Measurements from ENCODE around the gene MEF2C. TPM values are rescaled to one million over a fixed set of nuclear protein-coding genes. Genes with fewer than 3 reads are reported as not detected.
"Not testable (repeated sequence)": the region's sequence is repeated elsewhere in the genome, so short reads cannot be mapped to it uniquely, and the experiment has no call there.

MEF2C gene
- total RNA-seq, 1 donor: 30.0 TPM

DNA sequence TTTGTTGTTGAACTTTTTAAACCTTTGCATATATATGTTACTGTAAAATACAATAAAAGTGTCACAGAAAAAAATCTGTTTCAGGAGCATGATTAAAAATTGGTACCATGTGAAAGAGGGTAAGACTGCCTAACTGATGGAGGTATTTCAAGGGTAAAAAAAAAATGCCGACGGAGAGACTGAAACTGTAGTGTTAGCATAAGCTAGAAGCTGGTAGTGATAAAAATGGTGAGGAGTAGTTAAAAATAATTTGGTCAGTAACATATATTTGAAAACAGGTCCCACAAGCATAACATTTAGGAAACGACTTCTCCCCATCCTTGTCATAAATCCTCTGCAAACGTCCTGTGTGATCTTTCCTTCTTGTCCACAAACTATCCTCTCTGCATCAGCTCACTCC is 64.7 kb downstream of the MEF2C start:
- Histone ChIP-seq H3K4me1 (ENCODE audit: insufficient read depth, low read length) (peaks cover 19% of the 10 kb centered on the region), H3K9me3 (ENCODE audit: low read depth, low read length) (no peaks in the 10 kb centered on the region), H3K4me3 (ENCODE audit: low read length) (no peak overlapping the region), H3K27me3 (ENCODE audit: insufficient read depth, low read length) (no peaks in the 10 kb centered on the region)

DNA sequence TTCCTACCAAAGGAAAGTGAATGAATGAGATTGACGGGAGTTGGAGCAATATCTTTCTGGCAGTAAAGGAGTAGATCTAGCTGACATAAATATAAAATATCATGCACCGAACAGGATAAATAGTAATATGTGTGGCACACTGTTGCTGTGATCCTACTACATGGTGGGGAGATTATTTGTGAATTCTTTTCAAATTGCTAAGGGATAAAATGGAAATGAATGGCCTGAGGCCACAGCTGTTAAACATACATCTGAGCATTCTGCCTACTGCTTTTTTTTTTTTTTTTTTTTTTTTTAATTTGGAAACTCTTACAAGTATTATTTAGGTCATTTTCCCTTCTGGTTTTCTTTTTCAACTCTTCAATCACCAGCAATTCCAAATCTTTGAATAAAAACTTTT is 66.8 kb downstream of the MEF2C start:
- Histone ChIP-seq H3K4me3 (ENCODE audit: low read length) (no peak overlapping the region), H3K27me3 (ENCODE audit: insufficient read depth, low read length) (no peaks in the 10 kb centered on the region), H3K9me3 (ENCODE audit: low read depth, low read length) (no peaks in the 10 kb centered on the region), H3K4me1 (ENCODE audit: insufficient read depth, low read length) (peaks cover 24% of the 10 kb centered on the region)

DNA sequence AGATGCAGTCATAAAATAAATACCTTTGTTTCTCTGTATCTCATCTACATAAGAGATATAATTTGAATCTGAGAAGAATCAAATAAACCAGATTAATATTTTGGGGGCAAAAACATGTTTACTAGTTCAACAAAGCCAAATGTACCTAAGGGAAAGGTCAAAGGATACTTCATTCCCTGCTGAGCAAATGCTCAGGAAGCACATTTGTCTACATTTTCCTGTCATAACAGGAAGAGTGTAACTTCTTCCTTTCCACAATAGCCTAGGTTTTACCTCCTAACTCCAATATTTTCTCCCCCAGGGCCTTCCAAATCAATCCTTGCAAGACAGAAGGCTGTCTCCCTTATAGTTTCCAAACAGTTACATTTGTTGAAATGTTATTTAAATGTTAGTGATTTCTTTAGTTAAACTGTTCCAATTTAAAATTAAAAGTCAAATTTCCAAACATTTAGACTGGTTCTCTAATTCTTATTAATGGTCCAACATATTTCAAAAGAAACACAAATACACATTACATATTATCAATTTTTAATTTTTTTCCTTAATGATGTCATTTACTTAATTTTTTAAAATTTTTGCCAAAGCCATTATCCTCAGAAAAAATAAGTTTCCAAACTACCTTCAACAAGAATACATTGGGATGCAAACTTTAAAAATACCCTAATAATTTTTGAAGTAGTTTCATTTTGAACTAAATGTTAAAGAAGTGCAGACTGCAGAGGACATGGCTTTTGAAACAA is 67.8 kb downstream of the MEF2C start:
- no peaks in the 10 kb centered on the region for H3K9me3 ChIP-seq (ENCODE audit: low read depth, low read length)
- H3K4me1 ChIP-seq (ENCODE audit: insufficient read depth, low read length): peaks cover 24% of the 10 kb centered on the region
- no peak overlapping the region for H3K4me3 ChIP-seq (ENCODE audit: low read length)
- no peaks in the 10 kb centered on the region for H3K27me3 ChIP-seq (ENCODE audit: insufficient read depth, low read length)

DNA sequence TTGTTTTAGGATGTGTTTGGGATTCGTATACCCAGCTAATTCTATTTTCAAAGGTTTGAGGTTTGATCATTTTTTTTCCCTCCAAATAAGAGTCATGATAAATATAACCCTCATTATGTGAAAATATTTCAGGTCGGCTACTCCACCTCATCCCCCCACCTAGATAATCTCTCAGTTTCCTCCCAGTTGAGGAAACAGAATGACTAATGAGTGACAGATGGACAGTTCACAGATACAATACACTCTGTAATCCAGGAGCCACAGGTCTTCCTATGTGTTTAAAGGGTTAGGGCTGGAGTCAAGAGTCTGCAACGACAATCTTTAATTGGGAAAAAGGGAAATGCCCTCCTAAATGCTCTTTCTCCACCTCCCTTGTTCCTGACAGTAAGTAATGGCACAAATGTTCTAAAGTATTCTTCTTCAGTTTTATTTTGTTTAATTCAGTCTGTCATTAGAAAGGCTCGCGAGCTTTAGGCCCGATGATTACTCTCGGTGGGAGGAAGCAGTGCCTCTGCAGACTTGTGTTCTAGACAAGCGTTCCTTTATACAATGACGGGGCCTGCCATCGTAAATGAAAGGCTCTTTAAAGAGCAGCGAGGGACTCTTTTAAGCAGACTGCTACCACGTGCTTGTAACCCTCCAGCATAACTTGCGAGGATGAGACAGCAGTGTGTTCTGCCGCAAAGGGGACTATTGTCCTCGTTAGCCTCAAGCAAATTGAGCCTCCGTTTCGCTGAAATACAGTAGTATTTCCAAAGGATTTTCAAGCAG is 69.0 kb downstream of the MEF2C start:
- Histone ChIP-seq H3K9me3 (ENCODE audit: low read depth, low read length) (no peaks in the 10 kb centered on the region), H3K4me3 (ENCODE audit: low read length) (no peak overlapping the region), H3K4me1 (ENCODE audit: insufficient read depth, low read length) (peaks cover 21% of the 10 kb centered on the region), H3K27me3 (ENCODE audit: insufficient read depth, low read length) (no peaks in the 10 kb centered on the region)

DNA sequence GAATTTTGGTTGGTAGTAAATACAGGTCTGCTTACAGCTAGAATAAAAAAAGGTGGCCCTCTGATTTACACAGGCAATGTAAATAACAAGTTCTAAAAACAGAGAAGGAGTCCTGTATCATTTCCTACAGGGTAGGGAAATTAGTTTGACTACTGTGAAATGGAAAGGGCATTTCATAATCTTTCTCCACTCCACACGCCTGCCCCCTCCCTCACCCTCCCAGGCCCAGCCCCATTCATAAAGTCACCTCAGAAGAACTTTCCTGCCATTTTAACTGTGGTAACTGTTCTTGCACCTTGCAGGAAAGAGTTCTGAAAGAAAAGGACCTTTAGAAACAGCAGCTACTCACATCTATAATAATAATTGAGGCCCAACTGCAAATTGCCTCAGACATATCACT is 69.7 kb downstream of the MEF2C start:
- Histone ChIP-seq H3K27me3 (ENCODE audit: insufficient read depth, low read length) (no peaks in the 10 kb centered on the region), H3K4me1 (ENCODE audit: insufficient read depth, low read length) (peaks cover 21% of the 10 kb centered on the region), H3K4me3 (ENCODE audit: low read length) (no peak overlapping the region), H3K9me3 (ENCODE audit: low read depth, low read length) (no peaks in the 10 kb centered on the region)

DNA sequence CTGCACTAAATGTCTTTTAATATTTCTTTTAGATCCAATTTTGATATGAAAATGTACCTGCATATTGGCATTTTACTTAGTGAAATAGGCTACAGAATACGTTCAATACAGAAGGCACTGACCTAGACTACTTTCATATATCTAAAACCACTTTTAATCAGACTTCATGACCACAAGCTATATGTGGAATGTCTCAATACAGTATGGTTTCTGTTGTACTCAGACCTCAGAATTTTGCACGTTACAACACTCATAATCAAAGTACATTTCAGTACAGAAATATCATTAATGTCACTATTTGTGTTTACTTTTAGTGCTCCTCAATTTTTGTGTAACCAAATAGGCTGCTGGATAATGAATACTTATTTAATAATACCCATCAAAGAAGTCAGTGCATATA is 74.8 kb downstream of the MEF2C start:
- no peaks in the 10 kb centered on the region for H3K27me3 ChIP-seq (ENCODE audit: insufficient read depth, low read length)
- no peaks in the 10 kb centered on the region for H3K9me3 ChIP-seq (ENCODE audit: low read depth, low read length)
- H3K4me3 ChIP-seq (ENCODE audit: low read length): no peak overlapping the region
- H3K4me1 ChIP-seq (ENCODE audit: insufficient read depth, low read length): peaks cover 7% of the 10 kb centered on the region

DNA sequence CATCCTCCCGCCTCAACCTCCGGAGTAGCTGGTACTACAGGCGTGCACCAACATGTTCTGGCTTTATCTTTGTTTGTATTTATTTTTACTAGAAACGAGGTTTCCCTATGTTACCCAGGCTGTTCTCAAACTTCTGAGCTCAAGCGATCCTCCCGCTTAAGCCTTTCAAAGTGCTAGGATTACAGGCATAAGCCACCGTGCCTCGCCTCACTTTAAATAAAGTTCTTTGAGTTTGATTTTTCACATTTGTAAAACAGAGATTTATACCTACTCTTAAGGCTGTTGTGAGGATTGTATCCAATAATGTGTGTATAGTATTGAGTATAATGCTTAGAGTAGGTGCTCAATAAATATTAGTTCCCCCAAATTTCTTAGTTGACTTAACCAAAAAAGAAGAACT is 75.7 kb downstream of the MEF2C start:
- Histone ChIP-seq H3K4me1 (ENCODE audit: insufficient read depth, low read length) (no peaks in the 10 kb centered on the region), H3K4me3 (ENCODE audit: low read length) (no peak overlapping the region), H3K9me3 (ENCODE audit: low read depth, low read length) (no peaks in the 10 kb centered on the region), H3K27me3 (ENCODE audit: insufficient read depth, low read length) (no peaks in the 10 kb centered on the region)

DNA sequence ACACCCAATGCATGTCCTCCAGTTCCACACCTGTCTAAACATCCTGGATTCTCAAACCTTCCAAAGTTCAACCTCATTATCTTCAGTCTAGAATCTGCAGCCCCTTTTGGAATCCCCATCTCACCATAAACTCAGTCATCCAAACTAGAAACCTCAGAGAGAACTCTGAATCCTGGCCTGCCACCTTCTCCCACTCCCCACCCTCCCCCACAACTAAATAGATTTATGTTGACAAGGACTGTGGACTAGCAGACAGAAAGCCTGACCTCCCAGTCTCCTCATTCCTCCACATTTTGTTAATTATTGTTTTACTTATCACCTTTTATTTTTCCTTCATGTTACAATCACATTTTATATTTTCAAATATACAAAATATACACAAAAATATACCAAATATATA is 76.6 kb downstream of the MEF2C start:
- Histone ChIP-seq H3K9me3 (ENCODE audit: low read depth, low read length) (no peaks in the 10 kb centered on the region), H3K27me3 (ENCODE audit: insufficient read depth, low read length) (no peaks in the 10 kb centered on the region), H3K4me1 (ENCODE audit: insufficient read depth, low read length) (no peaks in the 10 kb centered on the region), H3K4me3 (ENCODE audit: low read length) (no peak overlapping the region)

DNA sequence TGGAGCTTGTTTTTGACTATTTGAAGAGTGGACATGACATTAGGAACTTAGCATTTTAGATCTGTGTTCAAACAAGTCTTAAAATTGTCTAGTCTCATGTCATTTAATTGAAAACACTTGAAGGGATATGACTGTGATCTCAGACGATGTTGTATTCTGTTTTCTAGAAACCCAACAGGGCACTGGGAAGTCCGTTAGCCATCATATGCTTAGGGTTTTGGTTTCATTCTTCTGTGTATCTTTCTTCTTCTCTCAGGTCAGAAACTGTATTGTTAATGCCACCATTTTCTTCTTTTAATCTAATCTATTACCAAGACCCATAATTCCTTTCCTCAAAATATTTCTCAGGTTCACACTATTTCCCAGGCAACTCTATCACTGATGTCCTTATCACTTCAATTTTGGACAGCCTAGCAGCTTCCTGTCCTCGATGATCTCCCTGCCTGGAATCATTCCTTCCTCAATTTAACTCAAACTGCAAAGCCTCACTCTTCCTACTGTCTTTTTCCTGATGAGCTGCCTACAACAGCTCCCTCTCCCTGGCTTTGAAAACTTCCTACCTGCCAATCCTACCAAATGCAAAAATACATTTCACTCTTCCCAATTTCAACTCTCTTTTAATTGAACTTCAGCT is 77.7 kb downstream of the MEF2C start:
- Histone ChIP-seq H3K4me3 (ENCODE audit: low read length) (no peak overlapping the region), H3K9me3 (ENCODE audit: low read depth, low read length) (no peaks in the 10 kb centered on the region), H3K4me1 (ENCODE audit: insufficient read depth, low read length) (no peaks in the 10 kb centered on the region), H3K27me3 (ENCODE audit: insufficient read depth, low read length) (no peaks in the 10 kb centered on the region)

DNA sequence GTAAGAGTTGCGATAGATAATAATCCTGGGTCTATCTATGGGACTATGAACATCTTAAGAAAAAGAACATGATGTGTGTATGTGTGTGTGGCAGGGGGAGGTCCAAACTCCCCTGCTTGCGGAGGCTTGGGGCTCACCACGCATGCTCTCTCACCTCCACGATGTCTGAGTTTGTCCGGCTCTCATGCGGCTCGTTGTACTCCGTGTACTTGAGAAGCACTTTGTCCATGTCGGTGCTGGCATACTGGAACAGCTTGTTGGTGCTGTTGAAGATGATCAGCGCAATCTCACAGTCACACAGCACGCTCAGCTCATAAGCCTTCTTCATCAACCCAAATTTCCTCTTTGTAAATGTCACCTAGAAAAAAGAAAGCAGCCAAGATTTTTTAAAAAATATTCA is 78.5 kb downstream of the MEF2C start:
- no peaks in the 10 kb centered on the region for H3K27me3 ChIP-seq (ENCODE audit: insufficient read depth, low read length)

DNA sequence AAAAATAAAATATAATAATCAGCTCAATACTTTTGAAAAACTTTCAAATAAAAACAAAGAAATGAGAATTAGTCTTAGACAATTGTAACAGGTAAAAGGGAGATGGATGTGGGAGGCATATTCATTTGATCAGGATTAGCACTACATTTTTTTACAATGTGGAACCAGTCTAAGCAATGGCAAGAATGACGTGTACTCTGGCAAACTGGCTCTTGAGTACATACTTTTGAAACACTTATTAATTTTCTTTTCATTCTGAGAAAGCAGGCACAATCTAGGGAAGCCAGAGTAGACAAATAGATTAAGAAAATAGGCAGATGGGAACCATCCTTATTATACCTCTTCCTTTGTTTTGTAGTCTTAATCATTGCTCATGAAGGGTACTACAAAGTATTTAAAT is 79.7 kb downstream of the MEF2C start:
- H3K9me3 ChIP-seq (ENCODE audit: low read depth, low read length): no peaks in the 10 kb centered on the region
- H3K4me1 ChIP-seq (ENCODE audit: insufficient read depth, low read length): no peaks in the 10 kb centered on the region
- no peaks in the 10 kb centered on the region for H3K27me3 ChIP-seq (ENCODE audit: insufficient read depth, low read length)
- no peak overlapping the region for H3K4me3 ChIP-seq (ENCODE audit: low read length)

More for the DNA sequence above, 78.5 kb downstream of the MEF2C start:
- Histone ChIP-seq H3K9me3 (ENCODE audit: low read depth, low read length) (no peaks in the 10 kb centered on the region), H3K4me1 (ENCODE audit: insufficient read depth, low read length) (no peaks in the 10 kb centered on the region), H3K4me3 (ENCODE audit: low read length) (no peak overlapping the region)

DNA sequence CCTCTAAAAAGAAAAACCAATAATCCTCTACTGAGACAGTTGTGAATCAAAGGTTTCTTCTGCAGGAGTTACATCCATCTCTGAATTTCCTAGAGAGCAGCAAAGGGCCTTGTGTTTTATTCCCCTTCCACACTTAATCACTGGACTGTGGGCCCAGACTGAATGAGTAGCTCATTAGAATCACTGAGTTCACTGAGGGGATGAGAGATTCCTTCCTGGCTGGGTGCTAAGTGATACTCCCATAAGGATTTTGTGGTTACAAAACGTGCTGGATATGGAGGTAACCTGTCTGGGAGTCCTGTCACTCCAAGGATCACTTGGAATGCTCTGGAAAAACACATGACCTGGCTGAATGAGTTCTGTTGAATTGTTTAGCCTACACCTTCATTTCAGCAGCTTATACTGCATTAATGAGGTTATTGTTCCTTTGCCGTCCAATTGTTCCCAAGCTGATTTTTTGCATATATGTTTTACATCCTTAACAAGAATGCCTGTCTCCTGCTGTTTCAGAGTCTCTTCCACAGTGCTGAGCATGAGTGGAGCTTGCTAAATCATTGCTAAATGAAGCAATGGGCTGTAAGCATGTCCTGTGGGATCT is 82.9 kb downstream of the MEF2C start:
- H3K4me1 ChIP-seq (ENCODE audit: insufficient read depth, low read length): no peaks in the 10 kb centered on the region
- H3K27me3 ChIP-seq (ENCODE audit: insufficient read depth, low read length): no peaks in the 10 kb centered on the region
- no peak overlapping the region for H3K4me3 ChIP-seq (ENCODE audit: low read length)
- no peaks in the 10 kb centered on the region for H3K9me3 ChIP-seq (ENCODE audit: low read depth, low read length)

DNA sequence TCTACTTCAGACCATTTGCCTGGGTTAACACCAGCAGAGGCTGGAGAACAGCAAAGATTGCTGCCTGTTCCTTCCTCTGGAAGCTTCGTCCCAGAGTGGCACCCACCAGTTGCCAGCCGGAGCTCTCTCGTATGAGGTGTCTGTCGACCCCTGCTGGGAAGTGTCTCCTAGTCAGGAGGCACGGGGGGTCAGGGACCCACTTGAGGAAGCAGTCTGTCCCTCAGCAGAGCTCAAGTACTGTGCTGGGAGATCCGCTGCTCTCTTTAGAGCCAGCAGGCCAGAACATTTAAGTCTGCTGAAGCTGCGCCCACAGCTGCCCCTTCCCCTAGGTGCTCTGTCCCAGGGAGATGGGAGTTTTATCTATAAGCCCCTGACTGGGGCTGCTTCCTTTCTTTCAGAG is 84.1 kb downstream of the MEF2C start:
- not testable (repeated sequence) for H3K9me3 ChIP-seq (ENCODE audit: low read depth, low read length); H3K27me3 ChIP-seq (ENCODE audit: insufficient read depth, low read length)

DNA sequence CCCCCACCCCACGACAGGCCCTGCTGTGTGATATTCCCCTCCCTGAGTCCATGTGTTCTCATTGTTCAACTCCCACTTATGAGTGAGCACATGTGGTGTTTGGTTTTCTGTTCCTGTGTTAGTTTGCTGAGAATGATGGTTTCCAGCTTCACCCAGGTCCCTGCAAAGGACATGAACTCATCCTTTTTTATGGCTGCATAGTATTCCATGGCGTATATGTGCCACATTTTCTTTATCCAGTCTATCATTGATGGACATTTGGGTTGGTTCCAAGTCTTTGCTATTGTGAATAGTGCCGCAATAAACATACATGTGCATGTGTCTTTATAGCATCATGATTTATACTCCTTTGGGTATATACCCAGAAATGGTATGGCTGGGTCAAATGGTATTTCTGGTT is 89.2 kb downstream of the MEF2C start:
- H3K9me3 ChIP-seq (ENCODE audit: low read depth, low read length); H3K27me3 ChIP-seq (ENCODE audit: insufficient read depth, low read length); H3K4me3 ChIP-seq (ENCODE audit: low read length); H3K4me1 ChIP-seq (ENCODE audit: insufficient read depth, low read length): not testable (repeated sequence)

More for the DNA sequence above, 84.1 kb downstream of the MEF2C start:
- not testable (repeated sequence) for H3K4me1 ChIP-seq (ENCODE audit: insufficient read depth, low read length); H3K4me3 ChIP-seq (ENCODE audit: low read length)

DNA sequence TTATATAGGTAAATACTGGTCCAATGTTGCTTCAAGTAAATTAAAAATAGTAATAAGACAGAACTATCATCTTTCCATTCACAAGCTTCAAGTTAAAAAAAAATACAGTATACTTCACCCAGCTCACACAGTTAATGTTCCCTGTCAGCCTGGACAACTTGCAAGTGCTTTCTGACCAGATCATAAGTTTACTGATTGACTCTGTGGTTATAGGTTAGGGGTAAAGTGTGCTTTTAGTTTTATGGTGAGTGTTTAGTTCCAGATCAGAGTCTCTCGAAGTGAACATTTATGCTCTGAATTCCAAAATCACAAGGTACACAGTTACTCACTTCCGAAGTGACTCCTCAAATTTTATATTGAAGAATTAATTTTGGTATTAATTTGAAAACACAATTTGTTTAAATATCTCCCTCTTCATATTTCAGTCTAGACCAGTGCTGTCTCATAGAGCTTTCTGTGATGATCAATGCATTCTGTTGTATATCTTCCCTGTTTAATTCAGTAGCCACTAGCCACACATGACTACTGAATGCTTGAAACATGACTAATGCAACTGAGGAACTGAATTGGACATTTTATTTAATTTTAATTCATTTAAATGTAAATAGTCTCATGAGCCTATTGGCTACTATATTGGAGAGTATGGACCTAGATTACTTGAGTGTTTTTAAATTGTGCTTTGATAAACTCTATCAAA is 90.7 kb downstream of the MEF2C start:
- H3K4me3 ChIP-seq (ENCODE audit: low read length): no peak overlapping the region
- H3K9me3 ChIP-seq (ENCODE audit: low read depth, low read length): no peaks in the 10 kb centered on the region
- no peaks in the 10 kb centered on the region for H3K27me3 ChIP-seq (ENCODE audit: insufficient read depth, low read length)
- H3K4me1 ChIP-seq (ENCODE audit: insufficient read depth, low read length): peaks cover 3% of the 10 kb centered on the region
